Kidney (tissue), 14 donors: ENCODE data around the gene SALL1. TPM values are rescaled to one million over a fixed set of nuclear protein-coding genes. Genes with fewer than 3 reads are reported as not detected.

Source experiments
- DNase-seq, 5 donors: peaks; one replicate each; pipeline ENCODE4 v3.0.0-alpha.2; 2013 to 2020
- FAIRE-seq: peaks from 2 replicates; lab custom pipeline; 2012; peaks lifted over from hg19 to GRCh38; lab: Jason Lieb, UNC
- H3K27ac ChIP-seq, 2 donors: one replicate each; pipeline ENCODE4 v1.7.0; 2013; ENCODE audit warnings: low read depth in 2 of 2, low read length in 2 of 2, inconsistent platforms in 1 of 2
- H3K27me3 ChIP-seq: one replicate; pipeline ENCODE4 v1.7.1; 2013; ENCODE audit warnings: low read length, inconsistent platforms; ENCODE audit not compliant: control insufficient read depth, insufficient read depth
- H3K36me3 ChIP-seq, 3 donors: one replicate each; pipeline versions ENCODE4 v1.7.0 to v1.7.1; 2013; ENCODE audit warnings: low read length in 3 of 3, control low read depth in 1 of 3, inconsistent platforms in 1 of 3; ENCODE audit not compliant: insufficient read depth in 3 of 3, control insufficient read depth in 2 of 3
- H3K4me1 ChIP-seq, 3 donors: one replicate each; pipeline versions ENCODE4 v1.7.0 to v1.7.1; 2013; ENCODE audit warnings: low read length in 3 of 3, inconsistent platforms in 1 of 3, low read depth in 1 of 3; ENCODE audit not compliant: control insufficient read depth in 2 of 3, insufficient read depth in 2 of 3
- H3K4me3 ChIP-seq, 3 donors: one replicate each; pipeline versions ENCODE4 v1.7.0 to v1.8.1; 2013; ENCODE audit warnings: low read length in 3 of 3, control low read depth in 1 of 3, inconsistent platforms in 1 of 3
- H3K9ac ChIP-seq, 3 donors: one replicate each; pipeline versions ENCODE4 v1.7.0 to v1.7.1; 2013; ENCODE audit warnings: low read length in 3 of 3, control low read depth in 1 of 3, inconsistent platforms in 1 of 3
- H3K9me3 ChIP-seq, 3 donors: one replicate each; pipeline versions ENCODE4 v1.7.0 to v1.7.1; 2013; ENCODE audit warnings: low read length in 3 of 3, control low read depth in 1 of 3, inconsistent platforms in 1 of 3; ENCODE audit not compliant: control insufficient read depth in 2 of 3, insufficient read depth in 1 of 3
- CTCF ChIP-seq: IDR thresholded peaks from 3 replicates; pipeline ENCODE4 v1.5.1; 2012; ENCODE audit warnings: mild to moderate bottlenecking, moderate library complexity, borderline replicate concordance; ENCODE audit not compliant: insufficient read depth; ENCODE audit errors: extremely low read depth
- intact Hi-C: fragments of 100-400 bp; cut with DNase I; formaldehyde crosslinking; loops from one replicate; pipeline ENCODE4 v1.11.1; 2022
- polyA plus RNA-seq: library from polyadenylated mRNA; stranded (reverse); fragments of 350-450 nt; fragmentation: Illumina TruSeq; extraction: RNeasy Lipid Tissue Mini Kit (QIAGEN cat#74804); gene quantifications from one replicate; pipeline ENCODE4 v1.2.3, GENCODE V29; 2014; ENCODE audit warnings: low read depth, low replicate concordance; ENCODE audit not compliant: insufficient read depth
- total RNA-seq: library from RNA; stranded (reverse); fragmentation: NEBNext Ultra II Directional; extraction: Animal tissue kit (Norgen Biotek cat#: 25700); gene quantifications from one replicate; pipeline ENCODE4 v1.2.1, GENCODE V29; 2021
- donor health status: control.
- donor health status: control.
- donor health status: control.
- donor health status: control.
- donor health status: control.
- donor health status: DM: yes; HTN: yes; CAD: no.
- donor health status: Normal renal cell carcinoma (clear cell type).

Gene SALL1
- total and polyA plus RNA-seq, 2 donors from 2014 or later, result 15.3 to 75.3 TPM

- DNase-seq (no peak), FAIRE-seq (no peak)
- no peak overlapping the region for H3K27ac ChIP-seq
- no peaks in the 10 kb centered on the region for H3K27me3 ChIP-seq
- H3K4me3 ChIP-seq, result no peak overlapping the region
- no peaks in the 10 kb centered on the region for H3K36me3 ChIP-seq
- no peaks in the 10 kb centered on the region for H3K4me1 ChIP-seq
- no peak overlapping the region for H3K9ac ChIP-seq
- intact Hi-C loops, result no loop called here
- no peak for TF ChIP-seq CTCF
- H3K9me3 ChIP-seq, result no peaks in the 10 kb centered on the region
Observed at GRCh38 chr16:51103590-51103989, 47.5 kb downstream of the SALL1 start.

DNA sequence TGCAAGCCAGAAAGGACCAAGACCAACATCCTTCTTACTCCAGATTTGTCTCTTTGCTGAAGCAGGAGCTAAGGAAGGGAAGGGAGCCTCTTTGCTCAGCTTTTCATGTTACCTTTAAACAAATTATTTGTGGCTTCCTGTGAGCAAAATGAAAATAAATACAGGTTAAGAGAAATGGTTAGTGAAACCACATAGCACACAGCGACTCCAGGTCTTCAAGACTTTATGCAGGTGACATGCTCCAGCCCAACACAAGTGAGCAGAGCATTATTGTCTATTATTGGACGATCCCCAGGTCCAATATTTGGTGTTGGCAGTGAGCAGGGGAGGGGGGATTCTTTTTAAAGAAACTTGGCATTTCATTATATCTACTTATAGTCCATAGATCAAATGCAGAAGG, 53.3 kb downstream of the SALL1 start:
- Histone ChIP-seq H3K27me3 (no peaks in the 10 kb centered on the region), H3K4me3 (no peak overlapping the region), H3K27ac (no peak overlapping the region), H3K9ac (no peak overlapping the region), H3K36me3 (no peaks in the 10 kb centered on the region), H3K4me1 (peaks cover 0 to 16% (median 0%) of the 10 kb centered on the region in 3 donors), H3K9me3 (no peaks in the 10 kb centered on the region)
- intact Hi-C loops, result no loop called here
- DNase-seq, result no peak
- no peak for TF ChIP-seq CTCF
- FAIRE-seq, result no peak

DNA sequence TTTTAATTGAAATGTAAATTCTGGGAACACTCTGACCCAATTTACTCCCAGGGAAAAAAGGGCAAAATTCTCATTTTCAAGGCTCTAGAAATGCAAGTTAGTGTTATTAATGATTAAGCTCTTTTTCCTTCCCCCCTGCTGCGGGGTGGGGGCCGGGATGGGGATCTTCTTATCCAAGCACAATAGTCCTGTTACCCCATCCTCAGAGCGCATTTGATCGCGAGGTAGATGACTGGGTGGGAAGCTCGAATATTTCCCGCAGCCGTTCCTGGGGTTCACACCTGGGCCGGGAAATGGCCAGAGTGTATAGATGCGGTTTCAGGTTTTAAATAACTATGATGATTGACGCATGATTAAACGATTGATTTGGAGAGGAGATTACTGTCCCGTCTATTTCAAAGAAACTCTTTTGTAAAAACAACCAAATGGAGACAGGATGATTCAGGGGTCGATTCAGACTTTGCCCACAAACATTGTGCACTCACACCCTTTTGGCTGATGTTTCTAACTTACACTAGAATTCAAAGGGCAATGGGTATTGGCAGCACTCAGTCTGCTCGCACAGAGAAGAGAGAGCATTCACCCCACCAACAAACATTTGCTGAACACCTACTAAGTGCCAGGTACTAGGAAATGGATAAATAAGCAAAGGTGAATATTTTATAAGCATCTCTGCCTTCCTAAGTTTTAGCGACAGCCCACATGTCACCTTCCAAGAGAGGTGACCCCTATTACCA, 55.0 kb downstream of the SALL1 start:
- intact Hi-C loops, result no loop called here
- DNase-seq (peak in 3 of 5 donors; percentile 40 to 64 (median 54)), FAIRE-seq (no peak)
- Histone ChIP-seq H3K27ac (peak overlapping the region; percentile 65 to 70), H3K9ac (peak overlapping the region in 1 of 3 donors; percentile 5), H3K27me3 (no peaks in the 10 kb centered on the region), H3K9me3 (no peaks in the 10 kb centered on the region), H3K4me1 (peaks cover 0 to 16% (median 0%) of the 10 kb centered on the region in 3 donors), H3K4me3 (peak overlapping the region in 1 of 3 donors; percentile 18), H3K36me3 (no peaks in the 10 kb centered on the region)
- TF ChIP-seq CTCF, result no peak
